Activated T-cell treated with anti-CD3 and anti-CD28 coated beads for 48 hours (primary cell): ENCODE results near the gene QPRT.
"Not testable (repeated sequence)": the region's sequence is repeated elsewhere in the genome, so short reads cannot be mapped to it uniquely, and the experiment has no call there.

Experiments
- DNase-seq: peaks from one replicate; pipeline ENCODE4 v3.0.0-alpha.2; 2020; ENCODE audit warnings: low read depth

Gene QPRT

GRCh38 chr16:29694384-29695195 lies 15.6 kb downstream of the QPRT start:
- no peak for DNase-seq

- DNase-seq = not testable (repeated sequence)
Observed at GRCh38 chr16:29695675-29696074, 16.7 kb downstream of the QPRT start.

- DNase-seq = no peak
Observed at GRCh38 chr16:29696881-29697331, 17.9 kb downstream of the QPRT start.

GRCh38 chr16:29697391-29697790 lies 18.4 kb downstream of the QPRT start:
- DNase-seq = no peak

- DNase-seq = no peak
Observed at GRCh38 chr16:29698042-29698441, 19.1 kb downstream of the QPRT start.

- DNase-seq = no peak
Observed at GRCh38 chr16:29698484-29699323, 19.7 kb downstream of the QPRT start.

GRCh38 chr16:29699324-29700219 lies 20.6 kb downstream of the QPRT start:
- no peak for DNase-seq

GRCh38 chr16:29700253-29700987 lies 21.4 kb downstream of the QPRT start:
- peak; percentile 71 for DNase-seq

GRCh38 chr16:29701214-29701555 lies 22.2 kb downstream of the QPRT start:
- DNase-seq = no peak

GRCh38 chr16:29702269-29702668 lies 23.3 kb downstream of the QPRT start:
- no peak for DNase-seq

GRCh38 chr16:29705030-29705429 lies 26.1 kb downstream of the QPRT start:
- DNase-seq = no peak

- not testable (repeated sequence) for DNase-seq
Observed at GRCh38 chr16:29707160-29707559, 28.2 kb downstream of the QPRT start.

GRCh38 chr16:29708917-29709600 lies 30.1 kb downstream of the QPRT start:
- no peak for DNase-seq

GRCh38 chr16:29709657-29710056 lies 30.7 kb downstream of the QPRT start:
- not testable (repeated sequence) for DNase-seq

- peak; percentile 21 for DNase-seq
Observed at GRCh38 chr16:29710227-29711219, 31.5 kb downstream of the QPRT start.

- DNase-seq = no peak
Observed at GRCh38 chr16:29712809-29713208, 33.8 kb downstream of the QPRT start.

GRCh38 chr16:29714396-29714795 lies 35.4 kb downstream of the QPRT start:
- DNase-seq = no peak

GRCh38 chr16:29714972-29715371 lies 36.0 kb downstream of the QPRT start:
- DNase-seq = no peak

- DNase-seq = no peak
Observed at GRCh38 chr16:29717113-29717512, 38.1 kb downstream of the QPRT start.

GRCh38 chr16:29719063-29719462 lies 40.1 kb downstream of the QPRT start:
- no peak for DNase-seq
